CD4-positive, alpha-beta T cell treated with Interleukin-10 for 1 hour (primary cell): ENCODE data around the gene CCNT1.
"Not testable (repeated sequence)": the region's sequence is repeated elsewhere in the genome, so short reads cannot be mapped to it uniquely, and the experiment has no call there.

ENCODE experiments used
- DNase-seq: peaks from one replicate; pipeline ENCODE4 v3.0.0-alpha.2; 2020

Gene CCNT1

DNA sequence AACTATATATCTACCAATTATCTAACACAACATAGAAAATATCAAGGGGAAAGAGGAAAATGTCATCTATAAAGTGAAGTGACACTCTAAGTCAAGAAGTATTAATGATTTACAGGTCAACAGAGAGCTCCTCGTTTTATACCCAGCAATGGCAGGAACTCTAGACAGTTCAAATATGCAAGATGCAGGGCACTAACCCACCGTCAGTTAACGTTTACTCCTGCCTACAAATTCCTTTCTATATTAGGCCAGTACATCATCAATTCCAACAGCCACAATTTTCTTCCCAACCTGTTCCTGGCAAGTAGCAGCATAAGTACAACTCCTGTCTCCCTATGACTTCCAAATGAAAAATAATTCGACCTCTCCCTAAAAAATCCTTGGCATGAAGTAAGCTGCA is 25.5 kb downstream of the CCNT1 start:
- DNase-seq: no peak

DNA sequence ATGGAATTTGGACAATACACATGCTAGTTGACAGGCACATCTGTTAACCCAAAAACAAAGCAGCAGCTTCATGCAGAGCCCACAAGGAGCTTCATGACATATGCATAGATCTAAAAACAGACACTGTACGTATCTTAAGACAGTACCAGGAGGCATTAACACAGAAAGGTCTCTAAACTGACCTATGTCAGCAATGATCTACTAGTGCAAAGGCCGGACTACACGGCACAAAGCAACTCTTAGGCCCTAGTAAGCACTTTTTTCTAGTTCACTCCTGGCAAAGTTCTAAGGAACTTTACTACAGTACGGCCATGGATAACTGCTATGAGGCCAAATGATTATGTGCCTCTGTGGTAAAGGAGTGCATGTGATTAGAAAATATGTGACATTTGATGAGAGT is 26.1 kb downstream of the CCNT1 start:
- DNase-seq: no peak

DNA sequence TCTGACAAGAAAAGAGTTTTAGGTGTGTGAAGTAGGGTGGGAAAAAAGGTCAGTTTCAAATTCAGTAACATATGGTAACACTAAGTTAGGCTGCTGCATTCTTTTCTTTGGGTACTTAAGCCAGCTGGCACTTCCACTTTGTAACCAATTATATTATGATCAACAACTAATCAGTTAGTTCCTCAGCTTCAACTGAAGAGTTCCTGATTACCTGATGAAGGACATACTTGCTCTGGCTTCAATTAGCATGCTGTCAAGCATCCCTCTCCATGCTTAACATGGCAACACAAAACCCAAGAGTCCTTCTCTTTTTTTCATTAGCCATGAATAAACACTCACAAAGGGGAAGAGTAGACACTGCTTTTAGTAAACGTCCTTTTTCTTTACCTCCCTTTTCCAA is 27.7 kb downstream of the CCNT1 start:
- DNase-seq: no peak

DNA sequence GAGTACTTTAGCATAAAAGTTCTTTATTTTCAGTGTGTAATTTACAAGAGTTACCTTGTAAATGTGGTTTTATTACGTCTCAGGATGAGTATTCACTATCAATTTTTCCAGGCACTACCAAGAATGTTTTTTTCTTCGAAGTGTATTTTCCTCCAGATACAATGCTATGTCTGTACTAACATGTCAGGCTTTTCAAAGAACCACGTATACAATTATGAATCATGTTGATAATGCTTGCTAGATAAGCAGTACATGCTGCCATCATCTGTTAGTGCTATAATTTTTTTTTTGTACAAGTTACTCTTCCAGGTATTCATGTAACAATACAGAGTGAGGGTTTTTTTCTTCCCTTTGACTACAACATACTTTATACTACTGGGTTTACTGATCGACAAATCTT is 28.9 kb downstream of the CCNT1 start:
- DNase-seq: no peak

DNA sequence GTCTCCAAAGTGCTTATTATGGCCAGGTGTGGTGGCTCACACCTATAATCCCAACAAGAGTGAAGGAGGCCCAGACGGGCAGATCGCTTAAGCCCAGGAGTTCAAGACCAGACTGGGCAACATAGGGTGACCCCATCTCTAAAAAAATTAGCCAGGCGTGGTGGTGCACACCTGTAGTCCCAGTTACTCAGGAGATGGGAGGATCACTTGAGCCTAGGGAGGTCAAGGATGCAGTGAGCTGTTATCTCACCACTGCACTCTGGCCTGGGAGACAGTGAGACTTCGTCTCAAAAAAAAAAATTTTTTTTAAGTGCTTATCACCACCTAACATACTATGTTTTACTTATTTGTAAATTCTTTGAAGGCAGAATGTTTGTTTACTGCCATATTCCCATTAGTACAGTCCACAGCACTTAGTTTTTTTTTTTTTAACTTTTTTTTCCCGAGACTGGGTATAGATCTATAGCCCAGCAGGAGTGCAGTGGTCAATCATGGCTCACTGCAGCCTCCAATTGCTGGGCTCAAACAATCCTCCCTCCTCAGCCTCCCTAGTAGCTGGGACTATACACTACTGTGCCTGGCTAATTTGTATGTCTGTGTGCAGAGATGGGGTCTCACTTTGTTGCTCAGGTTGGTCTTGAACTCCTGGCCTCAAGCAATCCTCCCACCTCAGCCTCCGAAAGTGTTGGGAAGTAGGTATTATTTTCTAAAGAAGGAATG is 29.7 kb downstream of the CCNT1 start:
- no peak for DNase-seq

DNA sequence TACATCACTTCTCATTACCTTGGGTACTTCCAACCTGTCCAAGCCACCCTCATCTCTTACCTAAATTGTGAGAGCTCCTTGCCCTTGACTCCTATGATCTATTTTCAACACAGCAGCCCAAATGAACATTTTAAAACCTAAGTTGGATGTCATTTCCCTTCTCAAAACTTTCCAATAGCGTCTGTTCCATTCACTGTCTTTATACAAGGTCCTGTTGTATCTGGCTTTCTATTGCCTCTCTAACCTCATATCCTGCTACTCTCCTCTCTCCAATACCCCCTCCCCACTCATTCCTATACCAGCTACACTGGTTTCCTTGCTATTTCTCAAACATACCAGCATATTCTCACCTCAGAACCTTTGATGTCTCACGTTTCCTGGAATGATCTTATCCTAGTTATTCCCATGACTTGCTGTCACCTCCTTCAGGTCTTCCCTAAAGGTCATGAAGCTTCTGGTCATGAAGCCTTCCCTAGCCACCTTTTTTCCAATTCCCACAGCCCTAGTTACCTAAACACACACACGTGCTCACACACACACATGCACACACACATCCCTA is 30.4 kb downstream of the CCNT1 start:
- DNase-seq: no peak

DNA sequence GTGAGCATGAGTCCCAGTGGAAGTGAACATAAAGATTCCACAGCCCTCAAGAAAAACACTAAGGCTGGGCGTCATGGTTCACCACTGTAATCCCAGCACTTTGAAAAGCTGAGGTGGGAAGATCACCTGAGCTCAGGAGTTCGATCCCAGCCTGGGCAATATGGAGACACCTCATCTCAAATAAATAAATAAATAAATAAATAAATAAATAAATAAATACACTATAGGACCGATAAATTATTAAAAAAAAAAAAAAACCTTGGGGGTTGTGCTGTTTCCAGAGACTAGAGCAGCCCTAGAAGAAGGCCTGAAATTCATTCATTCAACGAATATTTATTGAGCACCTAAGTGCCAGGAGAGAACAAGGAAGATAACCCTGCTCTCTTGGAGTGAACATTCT is 33.0 kb downstream of the CCNT1 start:
- DNase-seq: no peak

DNA sequence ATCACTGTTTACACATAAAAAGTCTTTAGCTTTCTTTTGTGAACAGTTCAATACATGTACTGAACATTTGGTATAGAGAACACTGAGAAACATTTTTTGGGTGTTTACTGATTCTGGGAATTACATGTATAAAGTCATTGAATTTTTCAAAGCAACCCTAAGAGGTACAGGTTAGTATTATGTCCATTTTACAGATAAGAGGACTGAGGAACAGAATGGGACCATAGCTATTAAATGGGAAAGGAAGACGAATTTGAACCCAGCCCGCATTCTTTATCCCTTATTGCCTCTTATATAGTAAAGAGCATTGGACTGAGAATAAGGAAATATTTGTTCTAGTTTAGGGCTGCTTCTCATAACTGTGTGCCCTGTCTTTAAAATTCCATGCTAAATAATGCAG is 33.6 kb downstream of the CCNT1 start:
- DNase-seq: no peak

DNA sequence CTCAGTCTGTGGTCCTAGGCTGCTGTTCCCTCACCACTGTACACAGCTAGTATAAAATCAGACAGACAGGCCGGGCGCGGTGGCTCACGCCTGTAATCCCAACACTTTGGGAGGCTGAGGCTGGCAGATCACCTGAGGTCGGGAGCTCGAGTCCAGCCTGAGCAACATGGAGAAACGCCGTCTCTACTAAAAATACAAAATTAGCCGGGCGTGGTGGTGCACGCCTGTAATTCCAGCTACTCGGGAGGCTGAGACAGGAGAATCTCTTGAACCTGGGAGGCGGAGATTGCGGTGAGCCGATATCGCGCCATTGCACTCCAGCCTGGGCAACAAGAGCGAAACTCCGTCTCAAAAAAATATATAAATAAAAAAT is 34.0 kb downstream of the CCNT1 start:
- DNase-seq: not testable (repeated sequence)

DNA sequence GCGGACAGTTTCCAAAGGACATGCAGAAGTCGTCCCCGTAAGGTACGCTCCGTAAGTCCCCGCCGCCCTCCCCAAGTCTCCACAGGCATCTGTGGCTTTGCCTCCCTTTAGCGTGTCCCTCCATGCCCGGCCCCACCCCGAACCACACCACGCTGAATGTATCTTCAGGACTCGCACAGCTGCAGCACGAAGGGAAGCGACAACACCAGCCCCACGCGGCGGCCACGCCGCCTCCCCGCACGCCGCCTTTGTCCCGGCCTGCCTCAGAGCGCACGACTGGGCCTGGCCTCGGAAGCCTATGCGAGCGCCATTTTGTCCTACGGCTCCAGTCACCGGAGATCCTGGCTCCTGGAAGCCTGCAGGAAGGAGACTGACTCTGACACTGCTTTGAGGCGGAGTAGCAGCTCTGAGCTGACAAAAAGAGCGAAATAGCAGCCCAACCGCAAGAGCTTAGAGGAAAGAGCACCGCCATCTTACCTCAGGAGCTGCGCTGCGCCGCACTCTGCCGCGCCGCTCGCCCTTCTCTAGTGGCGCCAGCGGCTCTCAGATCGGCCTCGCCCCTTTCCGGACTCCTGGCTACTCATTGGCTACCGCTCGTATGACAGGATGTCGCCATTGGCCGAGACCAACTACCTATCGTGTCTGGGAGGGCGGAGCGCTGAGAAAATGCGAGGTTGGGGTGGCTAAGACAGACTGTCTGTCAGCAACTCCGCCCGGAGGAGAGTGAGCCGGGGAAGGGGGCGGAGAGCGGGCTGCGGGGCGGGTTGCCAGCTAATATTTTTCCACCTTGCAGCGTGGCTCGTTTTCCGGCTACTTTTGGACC is 34.6 kb downstream of the CCNT1 start, which contains the start of gene KANSL2:
Gene KANSL2, minus strand, starts transcription at position 529 of the 823 bp plus-strand sequence. CDS start 606 bp downstream, outside the sequence.
- DNase-seq: peak; percentile 97

DNA sequence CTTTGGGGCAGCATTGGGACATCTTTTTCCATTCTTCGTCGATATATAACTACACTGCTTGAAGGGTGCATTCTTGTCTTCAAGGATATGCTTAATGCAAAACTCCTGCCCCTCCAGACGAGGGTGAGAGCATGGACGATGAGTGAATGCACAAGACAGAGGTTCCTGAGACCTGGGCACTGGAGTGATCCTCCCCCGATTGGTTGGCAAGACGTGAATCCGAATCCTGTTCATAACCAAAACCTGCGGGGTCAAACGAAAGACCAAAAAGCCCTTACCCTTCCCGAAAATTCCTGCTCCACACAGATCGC is 35.2 kb downstream of the CCNT1 start:
- DNase-seq: no peak

DNA sequence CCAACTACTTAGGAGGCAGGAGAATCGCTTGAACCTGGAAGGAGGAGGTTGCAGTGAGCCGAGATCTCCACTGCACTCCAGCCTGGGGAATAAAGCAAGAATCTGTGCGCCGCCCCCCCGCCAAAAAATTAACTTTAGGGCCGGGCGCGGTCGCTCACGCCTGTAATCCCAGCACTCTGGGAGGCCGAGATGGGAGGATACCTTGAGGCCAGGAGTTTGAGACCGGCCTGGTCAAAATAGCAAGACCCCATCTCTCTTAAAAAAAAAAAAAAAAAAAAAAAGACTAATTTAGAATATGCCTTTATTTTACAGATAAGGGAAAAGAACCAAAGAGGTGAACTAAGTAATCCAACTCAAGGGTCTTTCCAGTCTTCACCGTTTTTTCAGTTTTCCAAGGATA is 35.6 kb downstream of the CCNT1 start:
- DNase-seq: no peak

DNA sequence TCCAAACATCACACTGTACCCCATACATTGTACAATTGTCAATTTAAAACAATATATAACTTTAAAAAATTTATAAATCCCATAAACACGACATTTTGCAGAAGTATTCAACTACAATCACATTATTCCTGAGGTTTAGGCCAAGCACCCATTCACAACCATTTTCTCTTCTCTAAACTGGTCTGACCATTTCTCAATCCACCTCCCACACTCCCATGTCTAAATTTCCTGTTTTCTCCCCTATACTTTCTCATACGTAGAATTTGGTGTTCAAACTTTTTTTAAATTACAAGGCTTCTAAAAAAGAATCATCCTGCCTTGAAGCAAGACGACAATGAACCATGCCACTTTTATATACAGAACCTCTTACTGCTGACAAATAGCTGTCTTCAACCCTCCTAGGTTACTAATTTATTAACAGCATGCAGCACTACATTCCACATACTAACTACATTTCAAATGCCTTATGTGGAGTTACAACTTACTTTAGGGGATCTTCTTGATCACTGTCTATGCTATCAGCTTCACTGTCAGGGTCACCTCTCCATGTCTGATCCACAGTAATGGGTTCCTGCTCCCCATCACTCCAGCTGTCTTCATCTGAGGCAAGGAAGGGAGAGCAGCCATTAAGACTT is 37.8 kb downstream of the CCNT1 start:
- DNase-seq: no peak

DNA sequence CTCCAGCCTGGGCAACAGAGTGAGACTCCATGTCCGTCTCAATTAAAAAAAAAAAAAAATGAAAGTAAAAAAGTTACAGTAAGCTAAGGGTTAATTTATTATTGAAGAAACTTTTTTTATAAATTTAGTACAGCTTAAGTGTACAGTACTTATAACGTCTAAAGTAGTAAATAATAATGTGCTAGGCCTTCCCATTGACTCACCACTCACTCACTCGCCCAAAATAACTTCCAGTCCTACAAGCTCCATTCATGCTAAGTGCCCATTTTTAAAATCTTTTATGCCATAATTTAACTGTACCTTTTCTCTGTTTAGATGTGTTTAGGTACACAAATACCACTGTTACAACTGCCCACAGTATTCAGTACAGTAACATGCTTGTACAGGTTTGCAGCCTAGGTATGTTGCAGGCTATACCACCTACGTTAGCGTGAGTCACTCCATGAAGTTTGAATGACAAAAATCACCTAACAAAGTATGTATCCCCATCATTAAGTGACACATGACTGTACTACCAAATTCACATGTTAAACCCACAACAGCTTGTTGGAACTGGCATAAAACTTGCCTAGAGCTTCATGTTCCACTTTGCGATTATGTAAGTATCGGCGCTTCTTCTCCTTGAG is 45.2 kb downstream of the CCNT1 start:
- DNase-seq: no peak

DNA sequence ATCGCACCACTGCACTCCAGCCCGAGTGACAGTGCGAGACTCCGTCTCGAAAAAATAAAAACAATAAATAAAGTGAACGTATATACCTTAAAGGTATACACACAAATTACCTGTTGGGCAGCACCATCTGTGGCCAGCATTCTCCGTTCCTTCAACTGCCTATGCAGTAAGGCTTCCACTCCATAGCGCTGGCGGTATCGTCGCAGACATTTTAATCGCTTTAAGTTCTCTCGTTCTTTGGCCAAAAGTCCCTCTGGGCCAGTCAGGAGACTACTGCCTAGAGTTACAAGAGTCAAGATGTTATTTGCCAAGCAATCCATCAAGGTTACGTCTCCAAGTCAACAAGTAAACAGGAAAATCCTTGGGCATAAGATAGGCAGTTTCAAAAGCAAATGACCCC is 47.5 kb downstream of the CCNT1 start:
- DNase-seq: no peak

DNA sequence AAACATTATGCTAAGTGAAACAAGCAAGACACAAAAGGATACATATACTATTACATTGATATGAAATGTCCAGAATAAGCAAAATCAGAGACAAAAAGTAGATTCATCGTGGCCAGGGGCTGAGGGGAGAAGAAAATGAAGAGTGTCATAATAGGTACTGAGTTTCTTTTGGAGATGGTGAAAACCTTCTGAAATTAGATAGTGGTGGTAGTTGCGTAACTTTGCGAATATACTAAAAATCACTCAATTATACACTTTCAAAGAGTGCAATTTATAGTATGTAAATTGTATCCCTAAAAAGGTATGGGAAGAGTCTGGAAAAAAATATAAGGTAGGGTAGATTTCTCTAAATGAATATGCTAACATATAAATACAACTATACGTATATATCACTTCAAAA is 56.6 kb downstream of the CCNT1 start:
- no peak for DNase-seq

DNA sequence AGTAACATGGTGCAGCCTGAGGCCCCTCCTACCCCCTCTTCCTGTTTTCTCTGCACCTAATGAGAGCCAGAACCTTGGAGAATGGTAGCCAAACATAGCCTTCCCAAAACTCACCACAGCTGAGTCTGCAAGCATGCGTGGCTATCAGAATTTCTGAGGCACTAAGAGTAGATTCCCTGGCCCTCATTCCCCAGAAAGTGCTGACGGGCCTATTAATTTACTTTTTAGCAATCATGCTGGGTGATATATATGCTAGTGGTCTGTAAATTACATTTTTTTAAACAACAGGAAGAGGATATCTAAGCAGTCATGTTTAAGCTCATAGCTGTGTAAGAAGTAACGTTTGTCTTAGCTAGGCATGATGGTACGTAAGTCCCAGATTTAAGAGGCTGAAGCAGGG is 64.8 kb downstream of the CCNT1 start:
- DNase-seq: no peak

DNA sequence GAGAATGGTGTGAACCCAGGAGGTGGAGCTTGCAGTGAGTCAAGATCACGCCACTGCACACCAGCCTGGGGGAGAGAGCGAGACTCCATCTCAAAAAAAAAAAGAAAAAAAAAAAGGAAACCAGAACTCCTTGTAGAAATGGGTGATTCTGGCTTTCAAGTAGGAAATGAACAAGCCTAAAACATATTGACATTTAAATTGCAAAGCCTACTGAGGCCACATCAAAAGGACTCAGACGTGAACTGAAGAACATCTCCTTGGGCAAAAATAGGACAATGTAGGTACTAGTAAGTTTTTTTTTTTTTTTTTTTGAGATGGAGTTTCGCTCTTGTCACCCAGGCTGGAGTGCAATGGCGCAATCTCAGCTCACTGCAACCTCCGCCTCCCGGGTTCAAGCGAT is 71.2 kb downstream of the CCNT1 start:
- DNase-seq: not testable (repeated sequence)

DNA sequence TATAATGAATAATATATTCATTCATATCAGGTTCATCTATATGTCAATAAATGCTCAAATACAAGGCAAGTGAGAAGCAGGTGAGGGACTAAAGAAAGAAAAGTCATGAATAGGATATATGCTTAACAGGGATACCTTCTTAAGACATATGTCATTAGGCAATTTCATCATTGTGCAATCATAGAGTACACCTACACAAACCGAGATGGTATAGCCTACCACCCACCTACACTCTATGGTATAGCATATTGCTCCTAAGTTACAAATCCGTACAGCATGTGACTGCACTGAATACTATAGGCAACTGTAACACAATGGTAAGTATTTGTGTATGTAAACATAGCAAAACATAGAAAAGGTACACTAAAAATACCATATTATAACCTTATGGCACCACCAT is 73.5 kb downstream of the CCNT1 start:
- DNase-seq: no peak

DNA sequence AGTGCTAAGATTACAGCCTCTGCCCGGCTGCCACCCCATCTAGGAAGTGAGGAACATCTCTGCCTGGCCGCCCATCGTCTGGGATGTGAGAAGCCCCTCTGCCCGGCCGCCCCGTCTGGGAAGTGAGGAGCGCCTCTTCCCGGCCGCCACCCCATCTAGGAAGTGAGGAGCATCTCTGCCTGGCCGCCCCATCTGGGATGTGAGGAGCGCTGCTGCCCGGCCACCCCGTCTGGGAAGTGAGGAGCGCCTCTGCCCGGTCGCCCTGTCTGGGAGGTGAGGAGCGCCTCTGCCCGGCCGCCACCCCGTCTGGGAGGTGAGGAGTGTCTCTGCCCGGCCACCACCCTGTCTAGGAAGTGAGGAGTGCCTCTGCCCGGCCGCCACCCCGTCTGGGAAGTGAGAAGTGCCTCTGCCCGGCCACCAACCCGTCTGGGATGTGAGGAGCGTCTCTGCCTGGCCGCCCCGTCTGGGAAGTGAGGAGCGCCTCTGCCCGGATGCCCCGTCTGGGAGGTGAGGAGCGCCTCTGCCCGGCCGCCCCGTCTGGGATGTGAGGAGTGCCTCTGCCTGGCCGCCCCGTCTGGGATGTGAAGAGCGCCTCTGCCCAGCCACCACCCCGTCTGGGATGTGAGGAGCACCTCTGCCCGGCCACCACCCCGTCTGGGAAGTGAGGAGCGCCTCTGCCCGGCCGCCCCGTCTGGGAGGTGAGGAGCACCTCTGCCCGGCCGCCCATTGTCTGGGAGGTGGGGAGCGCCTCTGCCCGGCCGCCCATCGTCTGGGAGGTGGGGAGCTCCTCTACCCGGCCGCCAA is 74.6 kb downstream of the CCNT1 start:
- not testable (repeated sequence) for DNase-seq

DNA sequence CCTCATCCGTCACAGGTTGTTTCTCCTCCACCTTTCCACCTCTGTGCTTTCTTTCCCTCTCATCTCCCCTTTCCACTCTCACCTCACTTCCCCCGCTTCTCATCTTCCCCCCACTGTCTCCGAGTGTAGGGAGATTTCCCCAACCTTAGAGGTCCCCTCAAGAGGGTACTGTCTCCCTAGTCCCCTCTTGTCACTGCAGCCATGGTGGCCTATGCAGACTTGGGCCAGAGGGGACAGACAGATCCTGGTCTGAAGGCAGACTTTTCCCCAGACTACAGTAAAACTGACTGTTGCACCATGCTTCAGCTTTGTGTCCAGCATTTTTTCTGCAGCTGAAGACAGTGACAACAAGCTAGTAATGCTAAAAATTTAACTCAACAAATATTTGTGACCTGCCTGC is 75.7 kb downstream of the CCNT1 start:
- no peak for DNase-seq

DNA sequence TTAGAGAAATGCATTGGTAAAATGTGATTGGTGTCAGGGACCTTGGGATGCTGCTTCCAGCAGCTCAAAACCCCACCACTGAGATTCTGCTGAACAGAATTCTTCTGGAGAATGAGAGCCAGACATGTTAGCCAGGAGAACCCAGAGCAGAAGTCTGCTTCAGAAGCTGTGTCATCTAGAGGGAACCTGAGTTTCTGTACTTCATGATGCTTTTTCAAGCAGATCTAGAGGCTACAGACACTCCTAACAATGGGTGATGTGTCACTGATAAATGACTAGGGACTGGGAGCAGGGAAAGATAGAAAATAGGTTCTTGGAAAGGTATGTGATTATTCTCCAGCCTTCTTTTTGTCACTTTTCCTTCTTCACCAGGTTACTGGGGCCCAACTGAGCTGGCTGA is 76.1 kb downstream of the CCNT1 start:
- DNase-seq: no peak
